GM18499 (cell line): ENCODE results near the gene EFHC1.

Source experiments
- ATAC-seq: cut with Tn5 transposase; IDR thresholded peaks from one replicate; pipeline ENCODE4 v1.9.1; 2021; ENCODE audit warnings: moderate number of reproducible peaks; ENCODE audit not compliant: insufficient read depth, unreplicated experiment

EFHC1 gene

DNA sequence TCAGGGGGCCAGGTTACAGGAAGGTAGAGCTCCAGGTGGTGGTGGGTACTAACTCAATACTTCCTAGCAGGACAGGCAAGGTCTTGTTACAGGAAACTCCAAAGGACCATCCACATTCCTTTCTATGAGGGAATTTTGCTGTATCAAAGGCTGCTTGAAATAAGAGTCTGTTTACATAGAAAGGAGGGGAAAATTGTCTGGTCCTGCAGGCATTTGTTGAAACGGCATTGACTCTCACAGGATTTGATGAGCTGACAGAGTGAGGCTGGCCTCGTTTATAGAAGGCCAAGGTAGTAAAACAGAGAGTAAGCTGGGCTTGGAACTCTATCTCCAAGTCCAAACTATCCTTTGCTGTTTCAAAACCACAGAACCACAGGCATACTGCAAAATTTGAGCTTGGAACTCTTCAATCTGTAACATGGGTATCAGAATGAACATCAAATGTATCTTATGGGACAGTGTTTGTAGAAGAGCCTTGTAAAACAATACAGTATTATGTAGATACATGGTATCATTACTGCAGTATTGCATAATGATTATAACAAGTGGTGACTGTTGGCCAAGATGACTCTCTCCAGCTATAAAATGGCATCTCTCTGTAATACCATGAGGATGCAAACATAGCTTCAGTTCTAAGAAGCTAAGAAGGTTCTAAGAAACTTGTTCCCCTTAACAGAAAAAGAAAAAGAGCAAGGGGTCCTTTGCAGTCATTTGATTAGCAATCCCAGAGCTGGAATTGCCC, 95.2 kb downstream of the EFHC1 start:
- ATAC-seq, result no peak

GRCh38 chr6:52516269-52516668, 96.1 kb downstream of the EFHC1 start:
- no peak for ATAC-seq

- no peak for ATAC-seq
Observed at GRCh38 chr6:52516943-52517342, 96.8 kb downstream of the EFHC1 start.

DNA sequence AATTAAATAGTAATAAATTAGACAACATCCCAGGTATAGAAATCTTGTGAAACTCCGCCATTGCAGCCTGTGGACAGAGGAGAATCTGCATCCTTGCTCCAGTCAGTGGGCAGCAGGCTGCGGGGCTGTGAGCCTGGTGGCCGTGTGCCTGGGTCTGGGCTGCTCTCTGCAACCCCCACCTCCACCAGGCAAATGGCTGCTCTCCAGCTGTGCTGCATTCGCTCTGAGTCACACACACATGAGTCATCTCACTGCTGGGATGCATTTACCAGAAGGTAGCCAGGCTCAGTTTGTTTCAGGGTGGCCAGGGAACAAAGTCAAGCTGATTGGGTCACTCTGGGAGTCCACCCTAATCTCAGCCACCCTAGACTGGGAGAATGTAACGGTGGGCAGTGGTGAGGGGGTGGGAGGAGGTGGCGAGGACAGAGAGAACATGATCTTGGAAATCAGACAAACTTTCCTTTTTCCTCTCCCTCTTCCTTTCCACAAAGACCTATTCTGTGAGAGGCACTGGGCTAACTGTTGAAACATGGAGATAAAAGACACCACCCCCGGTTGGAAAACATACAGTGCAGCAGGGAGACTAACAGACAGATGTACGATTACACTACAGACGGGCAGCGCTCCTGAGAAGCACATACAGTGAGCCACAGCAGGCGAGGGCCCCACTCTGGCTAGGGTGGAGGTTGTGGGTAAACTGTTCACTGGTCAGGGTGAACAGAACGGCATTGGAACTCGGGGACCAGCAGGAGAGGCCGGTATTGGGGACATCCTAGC, 97.5 kb downstream of the EFHC1 start:
- peak; percentile 96 for ATAC-seq

GRCh38 chr6:52518279-52518945, 98.3 kb downstream of the EFHC1 start:
- no peak for ATAC-seq

- no peak for ATAC-seq
Observed at GRCh38 chr6:52519618-52520017, 99.5 kb downstream of the EFHC1 start.

- no peak for ATAC-seq
Observed at GRCh38 chr6:52522151-52522626, 102.0 kb downstream of the EFHC1 start.

GRCh38 chr6:52522655-52523054, 102.5 kb downstream of the EFHC1 start:
- ATAC-seq, result no peak

DNA sequence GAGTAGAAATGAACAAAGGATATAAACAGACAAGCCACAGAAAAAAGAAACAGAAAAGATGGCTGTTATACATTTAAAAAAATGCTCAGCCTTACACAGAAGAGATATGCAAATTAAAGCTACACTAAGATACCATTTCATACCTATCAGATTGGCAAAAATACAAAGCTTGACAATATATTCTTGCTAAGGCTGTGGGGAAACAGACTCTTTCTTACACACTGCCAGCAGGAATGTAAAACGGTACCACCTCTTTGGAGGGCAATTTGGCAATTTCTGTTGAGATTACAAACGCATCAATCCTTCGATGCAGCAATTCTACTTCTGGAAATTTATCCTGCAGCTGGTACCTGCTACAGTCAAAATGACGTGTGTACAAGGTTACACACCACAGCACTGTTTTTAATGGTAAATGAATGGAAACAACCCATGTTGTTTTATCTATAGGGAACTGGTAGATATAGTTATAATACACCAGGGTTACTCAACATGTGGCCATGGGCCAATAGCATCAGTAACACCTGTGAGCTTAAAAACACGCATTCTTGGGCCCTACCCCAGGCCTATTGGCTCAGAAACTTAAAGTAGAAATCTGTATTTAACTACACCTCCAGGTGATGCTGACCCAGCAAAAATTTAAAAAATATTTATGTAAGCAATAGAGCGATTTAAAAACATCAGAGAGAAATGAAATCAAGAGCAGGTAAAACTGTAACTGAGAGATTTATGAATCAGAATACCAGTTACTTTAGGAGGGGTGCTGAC, 103.4 kb downstream of the EFHC1 start:
- no peak for ATAC-seq

DNA sequence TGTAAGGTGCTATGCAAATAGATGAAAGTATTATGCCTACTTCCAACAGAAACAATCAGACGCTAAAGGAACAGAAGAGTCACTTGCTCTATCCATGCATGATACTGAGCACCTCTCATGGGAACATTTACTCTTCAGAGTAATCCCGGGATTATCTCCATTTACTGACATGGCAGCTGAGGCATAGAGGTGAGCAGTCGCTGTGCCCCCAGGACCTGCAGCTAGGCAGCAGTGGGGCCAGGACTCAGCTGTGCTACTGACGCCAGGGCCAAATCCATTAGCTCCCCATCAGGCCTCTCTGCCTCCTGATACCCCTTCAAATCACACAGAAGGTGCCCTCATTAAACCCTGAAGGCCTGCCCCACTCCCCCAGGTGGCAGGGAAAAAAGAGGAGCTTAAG, 104.8 kb downstream of the EFHC1 start:
- ATAC-seq, result no peak

- no peak for ATAC-seq
Observed at GRCh38 chr6:52526634-52527033, 106.5 kb downstream of the EFHC1 start.

- no peak for ATAC-seq
Observed at GRCh38 chr6:52527436-52527835, 107.3 kb downstream of the EFHC1 start.

DNA sequence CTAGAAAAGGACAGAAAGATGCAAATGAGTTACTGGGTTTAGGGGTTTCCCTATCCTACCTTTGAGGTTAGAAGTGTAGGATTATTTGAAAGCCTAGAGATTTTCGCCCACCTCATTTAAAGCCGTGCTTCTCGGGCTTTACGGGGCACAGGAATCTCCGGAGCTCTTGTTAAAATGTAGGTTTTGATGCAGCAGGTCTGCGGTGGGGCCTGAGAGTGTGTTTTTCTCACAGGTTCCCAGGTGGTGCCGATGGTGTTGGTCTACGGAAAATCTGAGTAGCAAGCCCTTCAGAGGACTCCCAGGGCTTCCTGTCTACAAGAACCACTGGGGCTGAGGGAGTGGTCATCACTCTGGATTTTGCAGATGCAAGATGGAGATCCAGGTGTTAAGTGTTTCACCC, 109.2 kb downstream of the EFHC1 start:
- no peak for ATAC-seq

DNA sequence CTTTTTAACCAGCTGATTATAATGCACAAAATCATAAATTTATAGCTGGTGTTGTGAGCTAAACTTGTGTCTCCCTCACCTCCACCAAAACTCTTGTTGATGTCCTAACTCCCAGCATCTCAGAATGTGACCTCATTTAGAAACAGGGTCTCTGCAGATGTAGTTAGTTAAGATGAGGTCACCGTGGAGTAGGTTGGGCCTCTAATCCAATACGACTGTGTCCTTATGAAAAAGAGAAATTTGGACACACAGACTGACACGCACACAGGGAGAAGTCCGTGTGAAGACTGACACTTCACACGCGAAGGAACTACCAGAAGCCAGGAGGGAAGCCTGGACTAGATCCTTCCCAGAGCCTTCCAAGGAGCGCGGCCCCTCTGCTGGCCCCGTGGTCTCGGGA, 110.2 kb downstream of the EFHC1 start:
- ATAC-seq, result no peak

DNA sequence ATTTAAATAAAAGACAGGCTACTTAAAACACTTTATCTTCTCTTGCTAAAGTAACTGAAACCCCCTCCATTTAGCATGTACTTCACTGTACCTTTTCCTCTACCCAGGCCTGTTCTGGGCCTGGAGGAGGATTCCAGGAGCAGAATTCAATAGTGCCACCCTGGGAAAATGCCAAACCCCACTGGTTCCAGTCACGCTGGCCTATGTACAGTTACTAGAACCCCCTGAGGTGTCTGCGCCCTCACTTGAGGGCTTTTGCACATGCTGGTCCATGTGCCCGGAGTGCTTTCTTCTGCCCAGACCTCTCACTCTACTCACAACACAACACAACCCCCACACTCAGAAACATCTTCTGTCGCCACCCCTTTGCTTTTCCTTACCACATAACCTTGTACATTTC, 111.3 kb downstream of the EFHC1 start:
- ATAC-seq, result no peak

DNA sequence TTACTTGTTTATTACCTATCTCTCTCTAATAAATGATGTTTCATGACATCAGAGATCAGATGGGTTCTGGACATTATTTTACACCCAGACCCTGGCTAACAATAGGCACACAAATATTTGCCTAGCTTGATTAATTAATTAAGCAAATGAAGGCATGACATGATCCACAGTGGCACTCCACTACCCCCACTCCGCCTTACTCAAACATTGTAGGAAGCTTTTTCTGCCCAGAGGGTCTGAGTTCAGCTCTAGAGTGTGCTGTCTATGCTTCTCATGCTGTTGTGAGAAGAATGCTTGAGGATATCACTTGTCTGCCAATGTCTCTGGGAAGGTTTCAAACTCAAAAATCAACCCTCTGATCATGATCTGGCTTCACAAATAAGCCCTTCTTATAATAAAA, 111.7 kb downstream of the EFHC1 start:
- ATAC-seq, result no peak

- ATAC-seq, result no peak
Observed at GRCh38 chr6:52532457-52532856, 112.3 kb downstream of the EFHC1 start.

GRCh38 chr6:52533491-52533890, 113.3 kb downstream of the EFHC1 start:
- no peak for ATAC-seq

- no peak for ATAC-seq
Observed at GRCh38 chr6:52534363-52534762, 114.2 kb downstream of the EFHC1 start.

GRCh38 chr6:52534966-52535390, 114.8 kb downstream of the EFHC1 start:
- no peak for ATAC-seq
